Smooth muscle cell (in vitro differentiated cells): ENCODE results near the gene BMPER. TPM values are rescaled to one million over a fixed set of nuclear protein-coding genes. Genes with fewer than 3 reads are reported as not detected.

Experiments used
- DNase-seq: peaks from one replicate; lab custom pipeline; 2025; ENCODE audit not compliant: unreplicated experiment; lab: John Stamatoyannopoulos, UW
- H2AFZ ChIP-seq: fragments of 200-600 bp; sonication (generic); 2 replicates; pipeline ENCODE4 v1.6.0; 2016; ENCODE audit warnings: antibody characterized with exemption, low read depth, mild to moderate bottlenecking
- H3F3A ChIP-seq: fragments of 200-600 bp; sonication (generic); 2 replicates; pipeline ENCODE4 v1.6.0; 2017; ENCODE audit warnings: antibody characterized with exemption, low read depth
- H3K27ac ChIP-seq: fragments of 200-600 bp; sonication (generic); 2 replicates; pipeline ENCODE4 v1.5.1; 2016; ENCODE audit warnings: low read depth, mild to moderate bottlenecking
- H3K27me3 ChIP-seq: fragments of 200-600 bp; sonication (generic); 2 replicates; pipeline ENCODE4 v1.6.1; 2016; ENCODE audit warnings: low read depth, mild to moderate bottlenecking
- H3K36me3 ChIP-seq: fragments of 200-600 bp; sonication (generic); 2 replicates; pipeline ENCODE4 v1.5.1; 2016; ENCODE audit warnings: low read depth
- H3K4me1 ChIP-seq: fragments of 200-600 bp; sonication (generic); 2 replicates; pipeline ENCODE4 v1.5.1; 2016; ENCODE audit warnings: low read depth
- H3K4me2 ChIP-seq: fragments of 200-600 bp; sonication (generic); 2 replicates; pipeline ENCODE4 v1.6.0; 2016; ENCODE audit warnings: mild to moderate bottlenecking
- H3K4me3 ChIP-seq: fragments of 200-600 bp; sonication (generic); 2 replicates; pipeline ENCODE4 v1.5.1; 2016; ENCODE audit warnings: mild to moderate bottlenecking
- H3K79me2 ChIP-seq: fragments of 200-600 bp; sonication (generic); 2 replicates; pipeline ENCODE4 v1.6.0; 2016; ENCODE audit warnings: low read depth, mild to moderate bottlenecking
- H3K9ac ChIP-seq: fragments of 200-600 bp; sonication (generic); 2 replicates; pipeline ENCODE4 v1.6.0; 2016; ENCODE audit warnings: low read depth
- H3K9me3 ChIP-seq: fragments of 200-600 bp; sonication (generic); replicated peaks from 2 replicates; pipeline ENCODE4 v1.5.1; 2016; ENCODE audit warnings: low read depth
- H4K20me1 ChIP-seq: fragments of 200-600 bp; sonication (generic); 2 replicates; pipeline ENCODE4 v1.6.0; 2016; ENCODE audit warnings: low read depth
- CTCF ChIP-seq: fragments of 200-600 bp; sonication (generic); IDR thresholded peaks from 2 replicates; pipeline ENCODE4 v1.5.1; 2017; ENCODE audit warnings: borderline replicate concordance, mild to moderate bottlenecking, antibody characterized with exemption; ENCODE audit not compliant: insufficient read depth, poor library complexity, severe bottlenecking
- WGBS: methylation state at CpG from one replicate; pipeline ENCODE4 v1.1.7; 2016; ENCODE audit warnings: low lambda C conversion rate; 5-methylcytosine and 5-hydroxymethylcytosine counted together
- polyA plus RNA-seq: library from polyadenylated mRNA; unstranded; fragments of >200 nt; fragmentation: Nextera tagmentation; extraction: Ambion mirVana; gene quantifications from 2 replicates; pipeline ENCODE4 v1.2.1, GENCODE V29; 2016
- total RNA-seq: library from RNA; depleted of rRNA; stranded (reverse); fragments of >200 nt; gene quantifications from 2 replicates; pipeline ENCODE4 v1.2.3, GENCODE V29; 2014

BMPER gene
- total and polyA plus RNA-seq, 2 experiments from 2014 or later = 3.0 to 21.9 TPM

- no peaks in the 10 kb centered on the region for H3F3A ChIP-seq
- H3K27me3 ChIP-seq = no peaks in the 10 kb centered on the region
- H3K9me3 ChIP-seq = no peaks in the 10 kb centered on the region
- no peak overlapping the region for H3K4me3 ChIP-seq
- H3K4me1 ChIP-seq = peaks cover 6% of the 10 kb centered on the region
- H3K4me2 ChIP-seq = no peak overlapping the region
- TF ChIP-seq CTCF = no peak
- H2AFZ ChIP-seq = no peak overlapping the region
- DNase-seq = no peak
- no peak overlapping the region for H3K9ac ChIP-seq
- H3K27ac ChIP-seq = no peak overlapping the region
- WGBS = 96% methylated on average over 5 of the region's 5 CpGs
- no peaks in the 10 kb centered on the region for H4K20me1 ChIP-seq
- no peaks in the 10 kb centered on the region for H3K36me3 ChIP-seq
- H3K79me2 ChIP-seq = no peaks in the 10 kb centered on the region
Observed at GRCh38 chr7:33936503-33936902, 31.2 kb downstream of the BMPER start.

DNA sequence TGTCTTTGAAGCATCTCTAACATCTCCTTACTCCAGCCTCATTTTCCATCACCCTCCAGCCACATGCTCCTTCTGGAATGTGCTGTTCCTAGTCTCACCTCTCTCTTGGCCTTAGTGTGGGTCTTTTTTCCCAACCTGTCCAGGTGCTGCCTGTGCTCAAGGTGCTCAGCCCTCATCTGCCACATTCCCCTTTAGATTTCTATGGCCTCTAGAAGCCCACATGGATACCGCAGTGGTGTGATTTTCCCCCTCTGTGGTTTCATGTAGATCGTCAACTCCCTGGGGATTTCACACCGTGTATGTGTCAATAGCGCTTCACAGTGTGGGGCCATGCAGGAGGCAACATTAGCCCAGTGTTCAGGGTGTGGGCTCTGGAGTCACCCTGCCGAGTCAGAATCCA is 32.5 kb downstream of the BMPER start:
- H3K4me3 ChIP-seq = no peak overlapping the region
- peaks cover 6% of the 10 kb centered on the region for H3K4me1 ChIP-seq
- no peak for DNase-seq
- no peaks in the 10 kb centered on the region for H3K9me3 ChIP-seq
- H4K20me1 ChIP-seq = no peaks in the 10 kb centered on the region
- no peaks in the 10 kb centered on the region for H3F3A ChIP-seq
- no peaks in the 10 kb centered on the region for H3K27me3 ChIP-seq
- H3K27ac ChIP-seq = no peak overlapping the region
- 90% methylated on average over 5 of the region's 5 CpGs for WGBS
- H2AFZ ChIP-seq = no peak overlapping the region
- no peaks in the 10 kb centered on the region for H3K36me3 ChIP-seq
- no peak overlapping the region for H3K9ac ChIP-seq
- H3K4me2 ChIP-seq = no peak overlapping the region
- TF ChIP-seq CTCF = no peak
- H3K79me2 ChIP-seq = no peaks in the 10 kb centered on the region

DNA sequence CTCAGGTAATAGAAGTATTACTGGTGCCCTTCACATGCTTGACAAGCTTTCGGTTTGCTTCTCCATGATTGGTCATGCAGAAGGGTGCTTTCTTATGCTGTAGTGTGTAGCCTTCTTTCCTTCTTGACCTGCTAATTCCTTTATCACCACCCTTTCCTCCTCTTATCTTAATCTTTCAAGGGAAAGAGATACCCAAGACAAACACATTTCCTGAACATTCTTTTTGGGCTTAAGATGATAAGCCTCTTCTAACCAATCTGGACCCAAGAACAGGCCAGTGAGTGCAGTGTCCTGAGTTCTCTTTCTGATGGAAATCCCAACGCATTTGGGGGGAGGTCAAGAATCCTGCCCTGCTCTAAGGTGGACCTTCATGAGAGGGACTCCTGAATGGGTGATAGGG is 33.8 kb downstream of the BMPER start:
- no peak for TF ChIP-seq CTCF
- H2AFZ ChIP-seq = no peak overlapping the region
- H3K79me2 ChIP-seq = no peaks in the 10 kb centered on the region
- no peak for DNase-seq
- no peak overlapping the region for H3K4me2 ChIP-seq
- H3K36me3 ChIP-seq = no peaks in the 10 kb centered on the region
- WGBS = 78% methylated on average over 2 of the region's 2 CpGs
- no peak overlapping the region for H3K9ac ChIP-seq
- H3K4me1 ChIP-seq = no peaks in the 10 kb centered on the region
- H4K20me1 ChIP-seq = no peaks in the 10 kb centered on the region
- H3K27ac ChIP-seq = no peak overlapping the region
- H3K4me3 ChIP-seq = no peak overlapping the region
- H3F3A ChIP-seq = no peaks in the 10 kb centered on the region
- no peaks in the 10 kb centered on the region for H3K27me3 ChIP-seq
- H3K9me3 ChIP-seq = no peaks in the 10 kb centered on the region

DNA sequence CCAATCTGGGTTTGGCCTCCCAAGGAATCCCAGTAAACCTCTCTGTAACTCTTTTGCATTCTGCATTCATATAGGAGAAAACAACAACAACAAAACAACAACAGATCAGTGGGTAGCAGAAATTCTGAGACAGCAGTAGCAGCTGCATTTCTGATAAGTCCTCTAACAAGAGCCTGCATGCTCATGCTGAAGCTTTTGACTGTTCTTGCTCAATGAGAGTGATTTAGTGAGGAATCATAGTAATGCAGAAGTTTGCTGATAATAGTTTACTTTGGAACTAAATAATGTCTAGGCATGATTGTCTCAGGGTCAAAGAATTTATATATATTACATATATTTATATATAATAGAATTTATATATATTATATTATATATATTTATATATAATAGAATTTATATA is 35.2 kb downstream of the BMPER start:
- H3K27ac ChIP-seq = no peak overlapping the region
- no peaks in the 10 kb centered on the region for H3K36me3 ChIP-seq
- no peaks in the 10 kb centered on the region for H3K27me3 ChIP-seq

More for the DNA sequence above, 35.2 kb downstream of the BMPER start:
- no peak for DNase-seq
- Histone ChIP-seq H3F3A (no peaks in the 10 kb centered on the region), H3K4me2 (no peak overlapping the region), H3K79me2 (no peaks in the 10 kb centered on the region), H3K9ac (no peak overlapping the region), H3K4me3 (no peak overlapping the region), H3K4me1 (no peaks in the 10 kb centered on the region), H2AFZ (no peak overlapping the region), H4K20me1 (no peaks in the 10 kb centered on the region), H3K9me3 (no peaks in the 10 kb centered on the region)
- TF ChIP-seq CTCF = no peak
